Neural progenitor cell (in vitro differentiated cells): ENCODE measurements around the gene CLIC4. TPM values are rescaled to one million over a fixed set of nuclear protein-coding genes. Genes with fewer than 3 reads are reported as not detected.
A peak's percentile ranks its signal among the peaks of the same experiment; 100 is the strongest.
"Not testable (repeated sequence)": the region's sequence is repeated elsewhere in the genome, so short reads cannot be mapped to it uniquely, and the experiment has no call there.

Experiments used
- DNase-seq: peaks from one replicate; pipeline ENCODE4 v3.0.0-alpha.2; 2016; ENCODE audit warnings: low spot score
- H2AFZ ChIP-seq: fragments of 200-600 bp; sonication (generic); replicated peaks from 2 replicates; pipeline ENCODE4 v1.6.1; 2016; ENCODE audit warnings: antibody characterized with exemption
- H3F3A ChIP-seq: fragments of 200-600 bp; sonication (generic); 2 replicates; pipeline ENCODE4 v1.6.1; 2016; ENCODE audit warnings: antibody characterized with exemption, low read depth
- H3K27ac ChIP-seq: fragments of 200-600 bp; sonication (generic); 2 replicates; pipeline ENCODE4 v1.5.1; 2016; ENCODE audit warnings: mild to moderate bottlenecking
- H3K27me3 ChIP-seq: fragments of 200-600 bp; sonication (generic); 2 replicates; pipeline ENCODE4 v1.6.1; 2016; ENCODE audit warnings: mild to moderate bottlenecking, moderate library complexity
- H3K36me3 ChIP-seq: fragments of 200-600 bp; sonication (generic); 2 replicates; pipeline ENCODE4 v1.5.1; 2016
- H3K4me1 ChIP-seq: fragments of 200-600 bp; sonication (generic); 2 replicates; pipeline ENCODE4 v1.6.1; 2016; ENCODE audit warnings: mixed run types
- H3K4me2 ChIP-seq: fragments of 200-600 bp; sonication (generic); 2 replicates; pipeline ENCODE4 v1.6.1; 2016
- H3K4me3 ChIP-seq: fragments of 200-600 bp; sonication (generic); 2 replicates; pipeline ENCODE4 v1.5.1; 2016
- H3K79me2 ChIP-seq: fragments of 200-600 bp; sonication (generic); 2 replicates; pipeline ENCODE4 v1.6.1; 2016; ENCODE audit warnings: low read depth
- H3K9ac ChIP-seq: fragments of 200-600 bp; sonication (generic); 2 replicates; pipeline ENCODE4 v1.6.1; 2016
- H3K9me3 ChIP-seq: fragments of 200-600 bp; sonication (generic); 2 replicates; pipeline ENCODE4 v1.5.1; 2016; ENCODE audit warnings: low read depth
- H4K20me1 ChIP-seq: fragments of 200-600 bp; sonication (generic); 2 replicates; pipeline ENCODE4 v1.6.1; 2016; ENCODE audit warnings: low read depth
- H3K27ac Mint-ChIP-seq: 3 replicates; pipeline ENCODE4 v1.8.0; 2021; ENCODE audit warnings: mixed read lengths
- H3K27me3 Mint-ChIP-seq: 2 replicates; pipeline ENCODE4 v1.8.0; 2022; ENCODE audit warnings: low read depth, mild to moderate bottlenecking, inconsistent platforms, moderate library complexity, mixed read lengths; ENCODE audit not compliant: insufficient read depth
- H3K36me3 Mint-ChIP-seq: 3 replicates; pipeline ENCODE4 v1.8.0; 2021; ENCODE audit warnings: mixed read lengths
- H3K4me1 Mint-ChIP-seq: 3 replicates; pipeline ENCODE4 v1.8.0; 2021; ENCODE audit warnings: mixed read lengths
- H3K4me3 Mint-ChIP-seq: 3 replicates; pipeline ENCODE4 v1.8.0; 2021; ENCODE audit warnings: mild to moderate bottlenecking, moderate library complexity, mixed read lengths
- H3K9me3 Mint-ChIP-seq: 3 replicates; pipeline ENCODE4 v1.8.0; 2020; ENCODE audit warnings: mixed read lengths
- CTCF ChIP-seq: fragments of 200-600 bp; sonication (generic); IDR thresholded peaks from 2 replicates; pipeline ENCODE4 v1.5.1; 2017; ENCODE audit warnings: antibody characterized with exemption, mild to moderate bottlenecking
- EZH2 ChIP-seq: fragments of 200-600 bp; sonication (generic); IDR thresholded peaks from 2 replicates; pipeline ENCODE4 v1.6.1; 2017; ENCODE audit warnings: antibody characterized with exemption, mild to moderate bottlenecking, moderate library complexity
- EZH2phosphoT487 ChIP-seq: fragments of 200-600 bp; sonication (generic); IDR thresholded peaks from 2 replicates; pipeline ENCODE4 v1.6.1; 2017; ENCODE audit warnings: antibody characterized with exemption
- total RNA-seq: library from RNA; depleted of rRNA; stranded (reverse); fragments of >200 nt; gene quantifications from 2 replicates; pipeline ENCODE4 v1.2.3, GENCODE V29; 2015; ENCODE audit warnings: low replicate concordance

The CLIC4 gene
- total RNA-seq, result 185 and 263 TPM in 2 replicates

GRCh38 chr1:24744911-24745710 is at the start of gene CLIC4:
CLIC4 (plus strand) TSS chr1:24745447; CDS start chr1:24745554, 107 bp downstream.
- Mint-ChIP-seq H3K4me3 (peak within 1 kb of the TSS; percentile 95), H3K9me3 (no peaks in the 10 kb centered on the region), H3K4me1 (peaks cover 50% of the 10 kb centered on the region), H3K27me3 (peaks cover 5% of the 10 kb centered on the region), H3K36me3 (peaks cover 15% of the 10 kb centered on the region), H3K27ac (peak within 1 kb of the TSS; percentile 93)
- Histone ChIP-seq H3K9ac (peak within 1 kb of the TSS; percentile 92), H3K79me2 (peaks cover 47% of the 10 kb centered on the region), H2AFZ (no peak within 1 kb of the TSS), H3K4me1 (peaks cover 9% of the 10 kb centered on the region), H3F3A (peaks cover 16% of the 10 kb centered on the region), H3K4me3 (peak within 1 kb of the TSS; percentile 99), H3K36me3 (no peaks in the 10 kb centered on the region), H3K9me3 (no peaks in the 10 kb centered on the region), H4K20me1 (peaks cover 28% of the 10 kb centered on the region), H3K27me3 (no peaks in the 10 kb centered on the region), H3K27ac (peak within 1 kb of the TSS; percentile 66), H3K4me2 (peak within 1 kb of the TSS; percentile 95)
- peak; percentile 100 for DNase-seq
- TF ChIP-seq CTCF (no peak), EZH2phosphoT487 (no peak), EZH2 (no peak)

DNA sequence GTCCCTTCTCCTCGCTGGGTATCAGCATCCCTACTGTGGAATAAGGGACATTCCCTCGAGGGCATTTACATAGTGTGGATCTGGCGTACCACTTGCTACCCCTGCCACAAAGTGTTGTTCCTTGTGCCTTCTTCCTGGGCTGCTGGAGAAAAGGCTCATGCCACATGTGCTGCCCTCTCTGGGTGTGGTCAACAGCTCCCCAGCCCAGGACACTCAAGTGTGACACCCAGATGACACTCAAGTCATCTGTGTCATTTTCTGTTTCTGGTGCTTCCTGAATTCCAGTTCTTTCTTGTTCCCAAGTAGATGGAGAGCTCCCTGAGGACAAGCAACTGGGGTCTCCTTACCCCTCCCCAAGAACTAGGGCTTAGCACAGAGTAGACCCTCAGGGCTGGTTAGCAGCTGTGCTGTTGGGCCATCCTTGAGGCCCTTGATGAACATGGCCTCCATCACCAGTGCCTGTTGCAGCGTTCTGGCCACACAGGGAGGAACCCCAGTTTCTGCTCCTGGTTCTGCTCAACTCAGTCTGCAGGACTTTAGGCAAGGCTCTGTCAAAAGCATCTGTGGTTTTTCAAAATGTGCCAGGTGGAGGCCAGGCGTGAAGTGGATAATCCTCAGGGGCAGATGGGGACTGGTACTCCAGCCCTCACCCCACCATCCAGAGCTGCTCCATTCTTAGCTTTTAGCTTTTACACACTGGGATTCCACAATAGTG is 49.0 kb upstream of the CLIC4 start:
- H3K27ac Mint-ChIP-seq, result no peak overlapping the region
- no peaks in the 10 kb centered on the region for H3K9me3 ChIP-seq
- no peaks in the 10 kb centered on the region for H3K36me3 Mint-ChIP-seq
- H3K9me3 Mint-ChIP-seq, result peaks cover 2% of the 10 kb centered on the region
- no peak for DNase-seq
- H3K27me3 Mint-ChIP-seq, result peaks cover 4% of the 10 kb centered on the region
- no peaks in the 10 kb centered on the region for H3K4me1 ChIP-seq
- no peaks in the 10 kb centered on the region for H4K20me1 ChIP-seq
- H3K9ac ChIP-seq, result no peak overlapping the region
- no peaks in the 10 kb centered on the region for H3K79me2 ChIP-seq
- no peak for TF ChIP-seq EZH2
- no peak overlapping the region for H3K4me3 Mint-ChIP-seq
- no peaks in the 10 kb centered on the region for H3F3A ChIP-seq
- H3K27me3 ChIP-seq, result no peaks in the 10 kb centered on the region
- no peak overlapping the region for H3K4me2 ChIP-seq
- H3K27ac ChIP-seq, result no peak overlapping the region
- H3K4me3 ChIP-seq, result no peak overlapping the region
- H3K36me3 ChIP-seq, result no peaks in the 10 kb centered on the region
- H3K4me1 Mint-ChIP-seq, result peaks cover 7% of the 10 kb centered on the region
- H2AFZ ChIP-seq, result no peak overlapping the region

- Mint-ChIP-seq H3K36me3 (no peaks in the 10 kb centered on the region), H3K9me3 (peaks cover 2% of the 10 kb centered on the region), H3K27ac (no peak overlapping the region), H3K4me1 (peaks cover 7% of the 10 kb centered on the region), H3K27me3 (peaks cover 4% of the 10 kb centered on the region), H3K4me3 (no peak overlapping the region)
- no peak overlapping the region for H3K4me2 ChIP-seq
- H3K27me3 ChIP-seq, result no peaks in the 10 kb centered on the region
- H3K79me2 ChIP-seq, result no peaks in the 10 kb centered on the region
- no peak overlapping the region for H3K4me3 ChIP-seq
- no peak overlapping the region for H3K27ac ChIP-seq
- no peak for DNase-seq
- no peaks in the 10 kb centered on the region for H3K9me3 ChIP-seq
- H2AFZ ChIP-seq, result no peak overlapping the region
- H3K36me3 ChIP-seq, result no peaks in the 10 kb centered on the region
- H3F3A ChIP-seq, result no peaks in the 10 kb centered on the region
- no peaks in the 10 kb centered on the region for H4K20me1 ChIP-seq
- H3K9ac ChIP-seq, result no peak overlapping the region
- H3K4me1 ChIP-seq, result no peaks in the 10 kb centered on the region
- TF ChIP-seq CTCF, result no peak
These were observed 48.4 kb upstream of the CLIC4 start for GRCh38 chr1:24696756-24697330.

GRCh38 chr1:24697453-24698001 is 47.7 kb upstream of the CLIC4 start:
- peaks cover 10% of the 10 kb centered on the region for H3K4me1 Mint-ChIP-seq
- not testable (repeated sequence) for H3F3A ChIP-seq, H3K27ac Mint-ChIP-seq, H3K27me3 Mint-ChIP-seq, H3K36me3 Mint-ChIP-seq, DNase-seq, H3K79me2 ChIP-seq, H4K20me1 ChIP-seq, H3K4me3 Mint-ChIP-seq, H3K4me2 ChIP-seq, H3K4me3 ChIP-seq, H2AFZ ChIP-seq, H3K9me3 ChIP-seq, H3K27ac ChIP-seq, H3K4me1 ChIP-seq, H3K9me3 Mint-ChIP-seq, H3K9ac ChIP-seq, H3K27me3 ChIP-seq, H3K36me3 ChIP-seq

DNA sequence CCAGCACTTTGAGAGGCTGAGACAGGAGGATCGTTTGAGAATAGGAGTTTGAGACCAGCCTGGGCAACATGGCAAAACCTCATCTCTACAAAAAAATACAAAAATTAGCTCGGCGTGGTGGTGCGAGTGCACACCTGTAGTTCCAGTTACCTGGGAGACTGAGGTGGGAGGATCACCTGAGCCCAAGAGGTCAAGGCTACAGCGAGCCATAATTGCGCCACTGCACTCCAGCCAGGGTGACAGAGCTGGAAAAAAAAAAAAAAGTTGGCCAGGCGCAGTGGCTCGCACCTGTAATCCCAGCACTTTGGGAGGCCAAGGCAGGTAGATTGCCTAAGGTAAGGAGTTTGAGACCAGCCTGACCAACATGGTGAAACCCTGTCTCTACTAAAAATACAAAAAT is 46.9 kb upstream of the CLIC4 start:
- H3K36me3 Mint-ChIP-seq, H3K9me3 ChIP-seq, H3K4me2 ChIP-seq, H4K20me1 ChIP-seq, H3K27me3 ChIP-seq, H3F3A ChIP-seq, DNase-seq, H3K4me3 Mint-ChIP-seq, H3K36me3 ChIP-seq, H3K27me3 Mint-ChIP-seq, H3K27ac ChIP-seq, H3K4me3 ChIP-seq, H2AFZ ChIP-seq, H3K79me2 ChIP-seq, H3K9ac ChIP-seq, H3K27ac Mint-ChIP-seq, H3K4me1 ChIP-seq, H3K9me3 Mint-ChIP-seq: not testable (repeated sequence)
- peaks cover 14% of the 10 kb centered on the region for H3K4me1 Mint-ChIP-seq
